SK-N-DZ (cell line): ENCODE data around the gene PKP1.

ENCODE experiments used
- DNase-seq: peaks from one replicate; pipeline ENCODE4 v3.0.0-alpha.2; 2015; ENCODE audit warnings: low spot score

The PKP1 gene

DNA sequence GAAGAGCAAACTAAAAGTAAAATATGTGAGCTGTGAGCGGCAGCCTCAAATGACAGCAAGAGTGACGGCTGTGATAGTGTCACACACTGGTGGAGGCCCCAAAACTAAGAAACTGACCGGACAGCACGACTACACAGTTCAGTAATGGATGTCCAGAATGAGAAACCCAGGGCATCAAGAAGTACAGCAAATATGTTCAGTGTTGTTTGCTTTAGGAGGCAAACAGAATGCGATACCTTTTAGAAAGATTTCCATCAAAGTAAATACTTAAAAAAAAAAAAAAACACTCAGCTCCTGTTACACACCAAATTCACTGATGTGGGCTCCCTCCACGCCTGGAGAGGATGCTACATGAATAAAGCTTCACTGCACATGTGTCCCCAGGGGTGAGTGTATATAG is 1.1 kb upstream of the PKP1 start:
- no peak for DNase-seq

DNA sequence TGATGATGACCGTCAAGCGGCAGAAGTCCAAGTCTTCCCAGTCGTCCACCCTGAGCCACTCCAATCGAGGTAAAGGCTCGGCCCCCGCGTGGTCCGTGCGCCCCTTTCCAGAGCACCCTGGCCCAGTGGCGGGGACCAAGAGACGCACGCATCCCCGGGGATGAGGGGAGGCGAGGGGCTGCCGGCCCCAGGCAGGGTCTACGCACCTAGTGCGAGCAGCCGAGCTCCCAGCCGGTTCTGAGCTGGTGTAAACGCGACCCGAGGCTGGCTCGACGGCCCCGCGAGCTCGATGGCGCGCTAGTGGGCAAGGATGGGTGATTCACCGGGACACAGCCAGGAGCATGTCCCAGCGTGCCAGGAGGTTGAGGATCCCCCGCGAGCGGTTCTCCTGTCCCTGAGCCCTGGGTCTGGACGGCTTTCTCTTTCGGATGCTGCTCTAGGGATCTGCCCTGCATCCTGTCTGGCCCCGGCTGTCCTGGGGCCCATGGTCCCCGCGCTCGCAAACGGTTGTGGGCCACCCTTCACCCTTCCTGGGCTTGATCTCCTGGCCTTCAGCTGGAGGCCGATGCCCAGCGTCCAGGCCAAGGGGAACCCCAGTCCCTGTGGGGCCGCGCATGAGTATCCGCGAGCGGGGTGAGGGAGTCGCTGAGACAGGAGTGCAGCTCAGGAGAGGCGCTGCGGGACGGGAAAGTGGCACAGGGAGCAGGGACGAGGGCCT is 689 bp downstream of the PKP1 start:
- no peak for DNase-seq

DNA sequence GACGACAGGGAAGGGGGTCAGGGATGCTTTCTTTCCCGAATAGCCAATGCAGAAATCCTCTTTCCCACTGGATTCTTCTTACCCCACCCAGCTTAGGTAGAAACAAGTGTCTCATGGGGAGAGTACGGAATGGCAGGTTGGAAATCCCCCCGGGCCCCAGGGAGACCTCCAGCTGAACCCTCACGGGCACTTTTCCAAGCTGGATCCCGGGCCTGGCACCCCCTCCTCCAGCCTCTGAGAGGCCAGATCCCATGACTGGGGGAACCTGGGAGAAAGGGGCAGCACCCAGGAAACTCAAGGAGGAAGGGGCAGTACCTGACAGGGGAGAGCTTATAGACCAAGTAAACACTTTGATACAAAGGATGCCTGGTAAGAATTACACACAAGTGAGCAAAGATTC is 1.3 kb downstream of the PKP1 start:
- DNase-seq, result no peak

DNA sequence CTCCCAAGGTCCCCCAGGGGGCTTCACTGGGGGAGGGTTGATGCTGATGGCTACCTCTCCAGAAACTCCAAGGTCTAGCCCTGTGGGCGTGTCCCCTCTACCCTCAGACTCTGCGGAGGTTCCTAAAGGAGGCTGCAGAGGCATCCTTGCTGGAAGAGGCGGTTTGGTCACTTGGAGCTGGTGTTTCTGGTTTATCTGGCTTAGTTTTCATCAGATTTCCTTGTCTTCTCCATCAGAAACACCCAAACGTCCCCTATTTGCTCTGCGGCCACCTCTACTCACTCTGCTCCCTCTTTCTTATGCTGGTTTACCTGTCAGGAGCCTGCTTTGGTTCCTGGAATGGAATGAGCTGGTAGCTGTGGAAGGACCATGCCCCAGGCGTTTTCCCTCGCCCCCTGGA is 2.5 kb downstream of the PKP1 start:
- DNase-seq, result no peak

DNA sequence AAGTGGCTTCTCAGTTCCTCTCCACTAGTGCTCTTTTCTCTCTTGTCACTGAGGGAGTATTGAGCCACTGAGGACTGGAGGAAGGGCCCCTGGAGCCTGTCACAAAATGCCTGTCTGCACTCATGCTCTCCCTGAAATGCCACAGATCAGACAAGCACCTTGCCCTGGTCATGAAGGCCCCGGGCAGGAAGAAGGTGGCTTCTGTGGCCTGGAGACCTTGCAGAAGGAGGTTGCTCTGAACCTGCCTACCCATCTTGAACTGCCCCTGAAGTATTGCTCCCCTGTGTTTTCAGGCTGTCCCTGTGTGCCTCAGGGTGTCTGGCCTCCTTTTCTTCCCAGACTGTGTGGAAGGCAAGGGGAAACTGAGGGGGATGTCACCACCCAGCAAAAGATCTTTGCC is 3.1 kb downstream of the PKP1 start:
- no peak for DNase-seq

DNA sequence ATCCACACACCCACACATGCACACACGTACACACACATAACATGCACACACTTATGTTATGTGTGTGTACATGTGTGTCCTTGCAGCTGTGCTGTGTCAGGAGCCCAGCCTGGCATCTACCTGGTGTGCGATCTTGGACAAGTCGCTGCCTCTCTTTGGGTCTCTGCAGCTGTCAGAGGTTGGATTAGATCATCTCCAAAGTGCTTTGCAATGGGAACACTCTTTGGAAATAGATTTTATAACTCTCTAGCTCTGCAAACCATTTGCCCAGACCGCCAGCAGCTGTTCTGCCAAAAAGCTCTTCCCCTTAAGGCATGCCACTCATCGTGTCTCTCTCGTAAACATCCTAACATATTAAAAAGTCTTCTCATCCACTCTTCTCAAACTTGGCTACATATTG is 4.7 kb downstream of the PKP1 start:
- DNase-seq, result no peak

DNA sequence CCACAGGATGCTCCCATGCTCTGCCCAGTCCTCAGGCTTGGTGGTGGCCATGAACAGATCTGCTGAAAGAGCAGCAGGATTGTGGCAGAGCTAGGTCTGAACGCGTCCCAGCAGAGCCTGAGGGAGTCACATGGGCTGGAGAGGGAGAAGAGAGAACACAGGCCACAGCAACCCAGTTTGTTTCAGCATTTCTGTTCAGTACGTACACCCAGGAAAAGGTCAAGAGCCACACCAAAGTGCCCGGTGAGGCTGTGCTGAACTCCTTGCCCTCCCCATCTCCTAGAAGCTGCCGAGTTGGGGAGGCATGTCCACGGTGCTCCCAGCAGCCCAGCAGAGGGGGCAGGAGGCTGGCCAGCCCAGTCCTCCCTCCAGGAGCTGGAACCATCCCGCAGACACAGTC is 5.5 kb downstream of the PKP1 start:
- DNase-seq, result no peak

DNA sequence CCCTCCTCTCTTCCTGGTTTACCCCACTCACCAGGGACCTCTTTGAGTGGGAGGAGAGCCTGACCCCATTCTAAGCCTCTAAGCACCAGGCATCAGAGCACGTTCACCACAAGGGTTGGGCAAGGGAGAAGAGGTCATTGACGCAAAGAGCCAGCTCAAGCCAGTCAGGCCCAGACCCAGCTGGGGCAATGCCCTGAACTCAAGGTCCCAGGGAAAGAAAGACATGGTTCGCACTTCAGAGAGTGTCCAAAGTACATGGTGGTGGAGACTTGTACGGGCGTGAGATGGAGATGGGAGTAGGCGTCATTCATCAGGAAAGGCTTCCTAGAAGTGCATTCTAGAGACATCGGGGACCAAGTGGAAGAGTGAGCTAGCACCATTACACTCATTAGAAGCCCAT is 7.2 kb downstream of the PKP1 start:
- no peak for DNase-seq

DNA sequence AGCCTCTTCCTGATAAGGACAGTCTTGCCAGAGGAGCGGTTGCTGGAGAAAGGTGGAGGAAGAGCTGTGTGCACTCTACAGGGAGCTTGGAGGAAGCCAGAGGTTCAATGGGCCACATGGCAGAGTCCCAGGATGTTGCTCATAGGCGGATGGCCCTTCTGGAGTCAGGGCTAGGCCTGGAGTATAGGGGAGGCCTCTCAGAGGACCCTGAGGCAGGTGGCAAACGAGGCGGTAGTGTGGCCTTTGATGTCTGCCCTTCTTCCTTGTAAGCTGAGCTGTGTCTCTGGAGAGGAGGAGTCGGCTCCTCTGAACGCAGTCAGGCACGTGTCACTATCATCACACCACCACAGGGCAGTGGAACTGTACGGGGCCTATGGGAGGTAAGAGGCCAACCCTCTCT is 8.6 kb downstream of the PKP1 start:
- DNase-seq, result no peak

DNA sequence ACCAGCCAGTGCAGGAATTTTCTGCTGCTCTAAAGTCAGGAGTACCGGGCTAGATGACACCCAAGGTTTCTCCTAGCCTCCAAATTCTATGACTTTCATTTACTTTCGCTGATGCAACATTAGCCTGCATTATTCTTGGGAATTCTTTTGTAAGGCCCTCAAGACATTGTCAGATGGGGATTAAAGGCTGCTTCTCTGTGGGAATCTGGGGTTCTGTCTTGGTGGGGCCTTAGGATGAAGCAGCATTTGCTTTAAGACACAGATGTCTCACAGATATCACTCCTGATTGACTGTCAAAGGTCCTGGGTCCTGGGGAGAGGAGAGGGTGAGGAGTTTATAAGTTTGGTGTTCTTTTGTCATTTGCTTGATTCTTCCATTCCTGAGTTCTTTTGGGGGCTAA is 11.6 kb downstream of the PKP1 start:
- DNase-seq, result no peak

DNA sequence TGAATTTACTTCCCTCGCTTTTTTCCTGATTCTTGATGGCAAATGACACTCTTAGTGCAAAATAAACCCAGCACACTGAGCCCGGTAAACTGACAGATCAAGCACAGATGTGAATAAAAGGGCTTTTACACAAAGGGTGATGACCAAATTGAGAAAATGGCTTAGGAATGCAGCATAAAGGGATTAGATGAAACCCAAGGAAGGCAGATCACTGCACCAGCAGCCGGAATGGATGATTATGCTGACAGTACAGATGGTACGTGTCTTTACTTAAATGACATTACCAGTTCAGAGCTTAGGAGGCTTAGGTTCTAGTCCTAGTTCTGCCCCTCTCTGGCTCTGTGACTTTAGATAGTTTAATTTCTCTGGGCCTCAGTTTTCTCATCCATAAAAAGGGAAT is 12.0 kb downstream of the PKP1 start:
- DNase-seq, result no peak

DNA sequence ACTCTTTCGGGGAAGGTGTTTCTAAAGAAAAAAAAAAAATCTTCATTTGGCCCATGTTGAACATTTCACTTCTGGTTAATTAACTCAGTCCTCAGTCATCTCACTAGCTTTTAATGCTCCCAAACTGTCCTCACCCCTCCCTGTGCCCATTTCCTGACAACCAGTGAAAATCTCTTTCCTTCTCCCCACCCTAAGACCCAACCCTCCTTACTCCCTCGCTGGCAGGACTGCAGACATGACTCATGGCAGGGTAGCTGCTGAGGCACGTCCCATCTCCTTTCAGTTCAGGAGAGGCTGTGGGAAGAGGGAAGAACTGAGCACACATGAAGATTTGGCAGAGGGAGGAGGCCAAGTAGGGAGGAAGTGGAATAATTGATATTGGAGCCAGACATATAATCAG is 12.6 kb downstream of the PKP1 start:
- DNase-seq, result no peak

DNA sequence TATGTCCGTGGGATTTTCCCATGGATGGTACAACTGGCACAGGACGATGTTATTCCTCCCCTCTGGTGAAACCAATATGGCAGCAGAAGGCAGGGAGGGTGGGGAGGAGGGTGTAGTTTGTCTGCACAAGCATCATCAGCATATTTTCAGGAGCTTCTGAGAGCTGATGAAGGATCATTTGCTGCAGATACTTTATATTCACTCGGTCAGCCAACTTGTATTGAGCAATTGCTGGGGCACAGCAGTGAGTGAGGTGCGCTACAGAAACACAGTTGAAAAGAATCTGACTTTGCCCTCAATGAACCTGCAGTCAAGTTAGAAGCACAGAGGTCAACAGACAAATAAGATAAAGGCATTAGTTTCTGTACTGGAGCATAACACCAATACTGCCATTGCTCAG is 13.0 kb downstream of the PKP1 start:
- DNase-seq, result no peak

DNA sequence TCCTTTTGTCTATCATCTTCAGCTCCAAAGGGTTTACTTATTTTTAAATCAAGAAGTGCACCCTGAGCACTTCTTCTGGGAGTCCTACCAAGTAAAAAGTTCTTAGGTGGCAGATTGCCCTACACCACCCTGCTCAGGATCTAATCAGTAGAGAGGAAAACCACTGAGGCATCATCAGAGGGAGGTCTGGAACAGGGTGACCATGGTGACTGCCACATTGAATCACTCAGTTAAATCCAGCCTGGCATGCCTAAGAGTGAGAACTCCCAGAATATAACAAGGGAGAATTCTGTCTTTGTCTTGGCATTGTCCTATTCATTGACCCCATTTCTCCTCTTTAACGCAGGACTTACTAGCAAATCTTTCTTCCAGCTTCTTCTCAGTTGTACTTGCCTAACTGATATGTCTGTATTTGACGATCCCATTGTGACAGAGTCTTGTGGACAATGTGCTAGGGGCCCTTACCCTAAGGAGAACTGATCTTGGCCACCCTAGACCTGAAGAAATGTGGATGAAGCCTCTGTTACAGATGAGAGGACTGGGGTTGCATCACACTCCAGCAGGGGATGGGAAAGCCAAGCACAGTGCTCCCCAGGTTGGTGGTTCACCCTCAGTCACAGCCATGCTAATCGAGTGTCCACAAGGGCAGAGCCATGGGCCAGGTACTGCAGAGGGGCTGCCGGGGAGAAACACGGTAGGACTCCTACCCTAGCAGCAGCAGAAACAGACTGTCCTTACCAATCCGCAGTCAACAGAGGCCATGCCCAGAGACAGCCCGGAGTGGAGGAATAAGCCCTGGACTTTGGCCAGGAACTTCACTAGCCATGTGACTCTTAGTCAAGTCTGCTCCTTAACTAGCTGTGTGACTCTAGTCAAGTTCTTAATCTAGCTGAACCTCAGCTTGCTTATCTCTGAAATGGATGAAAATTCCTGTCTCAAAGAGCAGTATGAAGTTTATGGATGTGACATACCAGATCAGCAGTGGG is 15.4 kb downstream of the PKP1 start:
- DNase-seq, result no peak

DNA sequence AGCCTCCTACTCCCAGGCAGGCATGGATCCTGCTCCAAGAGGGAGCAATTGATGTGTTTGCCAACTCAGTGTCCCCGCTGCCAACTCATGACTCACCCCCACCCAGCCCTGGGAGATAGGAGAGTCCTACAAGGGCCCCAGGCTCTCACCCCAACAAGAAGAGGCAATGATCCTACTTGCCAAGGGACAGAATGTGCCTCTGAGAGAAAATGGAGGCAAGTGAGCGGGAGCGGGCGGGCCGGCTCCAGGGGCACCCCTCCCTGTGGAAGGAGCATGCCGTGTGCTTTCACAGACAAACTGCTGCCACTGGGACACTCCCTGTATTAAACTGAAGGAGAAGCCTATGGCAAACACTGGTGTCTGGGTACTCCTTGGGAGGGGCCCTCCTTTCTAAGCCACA is 16.7 kb downstream of the PKP1 start:
- no peak for DNase-seq

DNA sequence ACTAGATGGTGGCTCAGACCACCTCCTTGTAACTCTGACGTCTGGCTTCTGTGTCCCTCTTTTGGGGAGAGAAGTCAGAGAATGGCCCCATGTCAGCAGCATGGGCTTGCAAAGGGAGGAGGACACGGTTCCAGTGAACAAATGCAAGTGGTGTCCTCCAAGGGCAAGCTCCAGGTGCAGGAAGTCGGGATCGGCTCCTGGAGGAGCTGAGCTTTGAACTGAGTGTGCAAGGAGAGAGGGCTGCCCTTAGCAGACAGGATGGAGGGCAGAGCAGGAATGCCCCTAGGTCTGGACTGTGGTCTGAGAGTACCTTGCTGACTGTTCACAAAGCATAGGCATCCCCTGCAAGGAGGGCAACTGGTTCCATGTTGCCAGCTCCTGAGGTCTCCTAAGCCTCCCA is 17.3 kb downstream of the PKP1 start:
- DNase-seq, result no peak

DNA sequence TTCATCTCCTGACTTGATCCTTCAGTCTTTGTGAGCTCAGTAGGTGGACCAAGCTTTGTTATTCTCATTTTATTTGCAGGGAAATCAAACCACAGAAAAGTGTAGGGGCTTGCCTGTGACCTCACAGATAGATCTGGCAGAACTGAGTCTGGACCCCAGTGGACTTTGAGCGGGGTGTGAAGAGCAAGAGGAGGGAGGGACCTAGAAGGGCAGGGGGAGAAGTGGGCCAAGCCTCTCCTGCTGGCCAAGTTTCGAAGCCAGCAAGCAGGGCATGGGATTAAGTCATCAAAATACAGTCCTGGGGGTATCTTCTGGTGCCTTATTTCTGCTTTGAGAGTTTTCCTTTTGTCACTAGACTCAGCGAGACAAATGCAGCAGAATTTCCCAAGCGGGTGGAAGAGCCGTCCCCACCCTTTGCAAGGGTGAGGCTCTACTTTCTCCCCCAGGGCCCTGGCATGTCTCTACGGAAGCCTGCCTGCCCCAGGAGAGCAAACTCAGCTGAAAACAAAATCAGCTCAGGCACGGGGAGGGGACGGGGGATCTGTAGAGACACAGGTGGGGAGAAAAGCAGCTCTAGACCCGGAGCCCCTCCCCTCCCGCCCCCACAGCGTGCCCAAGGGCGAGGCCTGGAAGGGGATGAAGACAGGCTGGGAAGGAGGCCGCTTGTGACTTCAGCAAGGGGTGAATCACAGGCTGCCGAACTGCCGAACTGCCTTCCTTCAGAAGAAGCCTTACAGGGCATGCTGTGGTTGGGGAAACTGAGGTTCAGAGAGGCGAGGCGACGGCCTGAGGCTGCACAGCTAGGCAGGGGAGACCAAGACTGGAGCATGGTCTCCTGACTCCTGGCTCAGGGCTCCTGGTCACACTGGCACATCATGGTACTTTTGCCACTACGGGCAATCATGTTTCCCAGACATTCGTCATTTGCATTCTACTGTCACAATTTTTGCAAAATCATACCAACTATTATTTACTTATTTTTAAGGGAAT is 19.2 kb downstream of the PKP1 start:
- DNase-seq, result no peak

DNA sequence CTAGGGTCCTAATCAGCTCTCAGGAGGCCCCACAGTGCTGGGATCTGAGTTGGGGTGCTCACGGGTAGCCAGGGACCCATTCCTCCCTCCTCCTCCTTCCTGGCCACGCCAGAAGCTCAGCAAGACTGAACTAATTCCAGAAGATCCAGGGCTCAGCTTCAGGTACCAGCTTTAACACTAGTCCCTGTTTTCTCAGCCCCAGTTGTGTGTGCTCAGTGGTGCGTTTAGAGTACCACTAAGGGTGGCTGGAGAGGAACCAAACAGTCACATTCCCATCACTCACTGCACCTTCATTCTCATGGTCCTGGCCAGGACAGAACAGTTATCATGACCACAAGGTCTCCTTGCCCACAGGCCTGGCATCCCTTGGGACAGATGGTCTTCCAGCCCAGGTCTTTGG is 20.8 kb downstream of the PKP1 start:
- DNase-seq, result no peak

DNA sequence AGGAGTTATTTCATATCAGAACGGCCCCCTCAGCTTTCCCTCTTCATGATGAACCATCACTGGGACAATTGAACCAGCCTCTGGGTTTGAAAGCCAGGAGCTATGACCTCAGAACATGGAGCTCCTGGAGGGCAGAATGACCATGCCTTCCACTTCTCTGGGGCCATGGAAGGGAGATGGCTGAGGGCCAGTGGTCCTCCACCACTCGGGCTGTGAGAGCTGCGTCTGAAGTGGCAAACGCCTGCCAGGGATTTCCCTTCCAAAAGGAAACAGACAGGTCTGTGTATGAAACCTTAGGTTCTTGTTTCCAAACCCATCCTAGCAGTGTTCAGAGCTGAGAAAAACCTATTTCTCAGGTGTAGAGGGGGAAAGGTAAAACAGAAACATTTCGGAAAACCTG is 22.5 kb downstream of the PKP1 start:
- DNase-seq, result no peak

DNA sequence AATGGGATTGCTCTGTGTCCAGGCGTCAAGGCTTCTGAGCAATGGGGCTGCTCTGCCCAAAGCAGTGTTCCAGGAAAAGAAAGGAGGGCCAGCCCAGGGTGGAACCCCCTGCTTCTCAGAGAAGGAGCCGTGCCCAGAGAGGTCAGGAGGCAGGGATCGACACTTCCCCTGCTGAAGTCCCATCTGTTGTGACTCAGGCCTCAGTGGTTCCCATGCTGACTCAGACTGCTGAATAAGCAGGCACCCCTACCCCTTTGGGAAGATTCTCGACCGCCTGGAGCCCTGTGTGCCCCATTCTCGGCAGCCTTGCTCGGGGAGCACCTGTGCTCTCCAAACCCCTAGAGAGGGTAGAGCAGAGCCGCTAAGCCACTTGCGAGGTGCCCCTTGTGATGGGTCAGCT is 23.9 kb downstream of the PKP1 start:
- DNase-seq, result no peak

DNA sequence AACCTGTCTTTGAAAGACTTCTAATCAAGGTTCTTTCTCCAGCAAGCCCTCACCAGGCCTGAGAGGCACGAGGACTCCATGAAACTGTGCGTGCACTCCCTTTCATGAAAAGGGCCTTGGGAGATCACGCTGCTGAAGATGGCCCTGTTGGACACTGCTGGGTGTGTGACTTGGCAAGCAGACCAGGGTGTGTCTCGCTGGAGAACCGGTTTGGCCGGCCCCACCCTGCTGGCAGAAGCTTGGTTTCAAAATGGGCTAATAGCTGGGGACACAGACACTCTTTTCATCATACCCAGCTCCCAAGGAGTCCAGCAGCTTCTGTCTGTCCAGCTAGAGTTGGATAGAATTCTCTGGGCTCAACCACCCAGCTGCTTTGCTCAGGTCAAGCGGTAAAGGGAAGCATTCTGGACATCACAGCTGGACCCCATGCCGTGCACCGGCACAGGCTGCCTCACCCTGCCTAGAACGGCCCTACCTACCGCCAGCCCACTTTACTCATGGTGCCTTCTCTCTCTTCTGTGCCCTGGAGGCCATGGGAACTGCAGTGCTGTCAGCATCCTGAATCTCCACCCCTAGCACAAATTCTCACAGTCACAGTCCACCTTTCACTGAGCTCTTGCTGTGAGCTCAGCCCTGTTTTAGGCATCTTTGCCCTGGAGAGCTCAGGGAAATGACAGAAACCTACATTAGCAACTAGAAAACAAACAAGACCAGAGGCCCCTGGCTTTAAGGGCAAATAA is 24.6 kb downstream of the PKP1 start:
- DNase-seq, result no peak
